ENCODE data around the gene DCTN5.

The DCTN5 gene

GRCh38 chr16:23682181-23682580 is 40.9 kb downstream of the DCTN5 start:
- in situ Hi-C loops (cut with MboI; ENCODE audit: low sequenced_read_pairs, unreplicated experiment), result no loop called here
- no peak for DNase-seq (ENCODE audit: low spot score)
- TF ChIP-seq CTCF (IDR thresholded peaks at IDR 0.05; ENCODE audit: borderline replicate concordance, control extremely low read depth, extremely low read depth, insufficient read depth, missing control alignments), result no peak

GRCh38 chr16:23683487-23683886 is 42.2 kb downstream of the DCTN5 start:
- no peak for DNase-seq (ENCODE audit: low spot score)
- no peak for TF ChIP-seq CTCF (IDR thresholded peaks at IDR 0.05; ENCODE audit: borderline replicate concordance, control extremely low read depth, extremely low read depth, insufficient read depth, missing control alignments)
- in situ Hi-C loops (cut with MboI; ENCODE audit: low sequenced_read_pairs, unreplicated experiment), result no loop called here

- no peak for TF ChIP-seq CTCF (IDR thresholded peaks at IDR 0.05; ENCODE audit: borderline replicate concordance, control extremely low read depth, extremely low read depth, insufficient read depth, missing control alignments)
- DNase-seq (ENCODE audit: low spot score), result no peak
- in situ Hi-C loops (cut with MboI; ENCODE audit: low sequenced_read_pairs, unreplicated experiment), result no loop called here
Measured at GRCh38 chr16:23687034-23687808, 46.0 kb downstream of the DCTN5 start.

GRCh38 chr16:23689442-23690187 is 48.3 kb downstream of the DCTN5 start:
- DNase-seq (ENCODE audit: low spot score), result no peak
- in situ Hi-C loops (cut with MboI; ENCODE audit: low sequenced_read_pairs, unreplicated experiment), result no loop called here
- no peak for TF ChIP-seq CTCF (IDR thresholded peaks at IDR 0.05; ENCODE audit: borderline replicate concordance, control extremely low read depth, extremely low read depth, insufficient read depth, missing control alignments)

- in situ Hi-C loops (cut with MboI; ENCODE audit: low sequenced_read_pairs, unreplicated experiment), result no loop called here
- no peak for TF ChIP-seq CTCF (IDR thresholded peaks at IDR 0.05; ENCODE audit: borderline replicate concordance, control extremely low read depth, extremely low read depth, insufficient read depth, missing control alignments)
- DNase-seq (ENCODE audit: low spot score), result no peak
Measured at GRCh38 chr16:23690771-23691482, 49.7 kb downstream of the DCTN5 start.

GRCh38 chr16:23691483-23692189 is 50.4 kb downstream of the DCTN5 start:
- in situ Hi-C loops (cut with MboI; ENCODE audit: low sequenced_read_pairs, unreplicated experiment), result no loop called here
- no peak for TF ChIP-seq CTCF (IDR thresholded peaks at IDR 0.05; ENCODE audit: borderline replicate concordance, control extremely low read depth, extremely low read depth, insufficient read depth, missing control alignments)
- no peak for DNase-seq (ENCODE audit: low spot score)

Measured in GM13976 (cell line).